ENCODE data around the gene MAEL. TPM values are rescaled to one million over a fixed set of nuclear protein-coding genes. Genes with fewer than 3 reads are reported as not detected.

Gene MAEL
- total and polyA plus RNA-seq, 12 donors: 0.75 to 8.5 (median 3.5) TPM

GRCh38 chr1:167068761-167069160 is 79.7 kb downstream of the MAEL start:
- 93 to 96% methylated on average over 13 of the region's 13 CpGs for WGBS, 2 donors
- TF ChIP-seq CTCF (IDR thresholded peaks at IDR 0.05): no peak
- Histone ChIP-seq H3K4me3 (no peak overlapping the region), H3K9me3 (no peaks in the 10 kb centered on the region), H3K4me1 (peaks cover 0 to 12% (median 6%) of the 10 kb centered on the region in 9 donors), H3K27me3 (no peaks in the 10 kb centered on the region), H3K27ac (no peak overlapping the region), H3K36me3 (no peaks in the 10 kb centered on the region)
- intact Hi-C loops (cut with DNase I): loop anchor here in 8 of 10 donors (5.0 to 10.0 kb wide), 8 partner anchors 54 to 469 kb away; partner anchors contain the start of gene POU2F1 (in 3 of the 8)
- DNase-seq: no peak
- ATAC-seq: no peak

GRCh38 chr1:167071286-167071685 is 82.2 kb downstream of the MAEL start:
- 96 to 98% methylated on average over 8 of the region's 8 CpGs for WGBS, 2 donors
- Histone ChIP-seq H3K36me3 (no peaks in the 10 kb centered on the region), H3K4me3 (no peak overlapping the region), H3K9me3 (no peaks in the 10 kb centered on the region), H3K4me1 (peaks cover 0 to 12% (median 6%) of the 10 kb centered on the region in 9 donors), H3K27me3 (no peaks in the 10 kb centered on the region), H3K27ac (no peak overlapping the region)
- intact Hi-C loops (cut with DNase I): loop anchor here in 4 of 10 donors (5.0 to 10.0 kb wide), 3 partner anchors 46 to 144 kb away; no protein-coding TSS in a partner anchor
- DNase-seq (no peak), ATAC-seq (no peak)
- no peak for TF ChIP-seq CTCF (IDR thresholded peaks at IDR 0.05)

Other genes with a start within 250 kb of the MAEL start
- gene POGK, start 149.8 kb upstream of the MAEL start, total RNA-seq: 10 to 100 TPM; 10.2 to 19.2 (median 13.7) TPM
- gene POGK, start 149.8 kb upstream of the MAEL start, polyA plus RNA-seq: 1 to 10 TPM; 5.6 to 7.9 TPM
- gene TADA1, start 113.0 kb upstream of the MAEL start, total RNA-seq: 10 to 100 TPM in 3 of 10 donors, 1 to 10 TPM in 7; 7.5 to 12.8 (median 9.2) TPM
- 1 to 10 TPM; 6.0 to 7.7 TPM for gene TADA1, start 113.0 kb upstream of the MAEL start, polyA plus RNA-seq
- 10 to 100 TPM in 1 of 10 donors, 1 to 10 TPM in 9; 3.1 to 12.6 (median 5.1) TPM for gene ILDR2, start 13.7 kb upstream of the MAEL start, total RNA-seq
- under 1 TPM; 0.29 to 0.80 TPM for gene ILDR2, start 13.7 kb upstream of the MAEL start, polyA plus RNA-seq
- 1 to 10 TPM in 7 of 10 donors, under 1 TPM in 2, not detected in 1; 0.15 to 5.8 (median 2.1) TPM for gene GPA33, start 101.1 kb downstream of the MAEL start, total RNA-seq
- under 1 TPM; 0.16 to 0.29 TPM for gene GPA33, start 101.1 kb downstream of the MAEL start, polyA plus RNA-seq
- gene STYXL2, start 104.8 kb downstream of the MAEL start, total RNA-seq: 100 to 1,000 TPM; 102 to 638 (median 243) TPM
- gene STYXL2, start 104.8 kb downstream of the MAEL start, polyA plus RNA-seq: 10 to 100 TPM; 32.4 to 53.3 TPM
- gene POU2F1, start 231.6 kb downstream of the MAEL start, total RNA-seq: 10 to 100 TPM in 6 of 10 donors, 1 to 10 TPM in 4; 6.2 to 13.9 (median 10.4) TPM
- gene POU2F1, start 231.6 kb downstream of the MAEL start, polyA plus RNA-seq: 1 to 10 TPM; 1.3 to 2.0 TPM

Data from heart right ventricle (tissue), 16 donors.